Testis (tissue), 3 donors: ENCODE results near the gene PUS7. TPM values are rescaled to one million over a fixed set of nuclear protein-coding genes. Genes with fewer than 3 reads are reported as not detected.
"Not testable (repeated sequence)": the region's sequence is repeated elsewhere in the genome, so short reads cannot be mapped to it uniquely, and the experiment has no call there.

Experiments
- DNase-seq: peaks from one replicate; pipeline ENCODE4 v3.0.0-alpha.2; 2019
- H3K27ac ChIP-seq, 2 donors: fragments of 200-600 bp; sonication (generic); one replicate each; pipeline ENCODE4 v1.5.1; 2019
- H3K27me3 ChIP-seq: fragments of 200-600 bp; sonication (generic); one replicate; pipeline ENCODE4 v1.5.1; 2019
- H3K36me3 ChIP-seq: fragments of 200-600 bp; sonication (generic); one replicate; pipeline ENCODE4 v1.5.1; 2017; ENCODE audit warnings: low read depth; ENCODE audit errors: missing control alignments
- H3K4me1 ChIP-seq: fragments of 200-600 bp; sonication (generic); one replicate; pipeline ENCODE4 v1.5.1; 2019
- H3K4me3 ChIP-seq, 2 donors: fragments of 200-600 bp; sonication (generic); one replicate each; pipeline ENCODE4 v1.5.1; 2017 to 2019
- H3K9me3 ChIP-seq: fragments of 200-600 bp; sonication (generic); one replicate; pipeline ENCODE4 v1.5.1; 2017
- CTCF ChIP-seq, 3 experiments: fragments of 450-650 bp in 2 of 3; fragments of 200-600 bp in 1 of 3; sonication (generic) in 1 of 3; IDR thresholded peaks; one replicate each; pipeline ENCODE4 v1.5.1; 2016 to 2019; ENCODE audit warnings: antibody characterized with exemption in 3 of 3, mild to moderate bottlenecking in 2 of 3, moderate library complexity in 1 of 3
- POLR2A ChIP-seq: fragments of 450-650 bp; IDR thresholded peaks from one replicate; pipeline ENCODE4 v1.6.1; 2017; ENCODE audit warnings: antibody characterized with exemption, mild to moderate bottlenecking, moderate library complexity
- WGBS, 2 donors: methylation state at CpG; one replicate each; pipeline ENCODE4 v1.1.5; 2018; 5-methylcytosine and 5-hydroxymethylcytosine counted together
- intact Hi-C: fragments of 100-400 bp; cut with DNase I; formaldehyde crosslinking; loops from one replicate; pipeline ENCODE4 v1.15.1; 2023; ENCODE audit warnings: low total_unique reads
- polyA plus RNA-seq: library from polyadenylated mRNA; stranded (reverse); fragments of 350-450 nt; fragmentation: Illumina TruSeq; extraction: RNeasy Lipid Tissue Mini Kit (QIAGEN cat#74804); gene quantifications from one replicate; pipeline ENCODE4 v1.2.3, GENCODE V29; 2014; ENCODE audit warnings: low read depth, low replicate concordance; ENCODE audit not compliant: insufficient read depth
- total RNA-seq, 2 donors: library from RNA; depleted of rRNA; stranded (reverse); fragments of >200 nt; gene quantifications; one replicate each; pipeline ENCODE4 v1.2.3, GENCODE V29; 2016

The PUS7 gene
- total and polyA plus RNA-seq, 3 donors from 2014 or later, result 8.7 to 18.0 (median 10.6) TPM

- TF ChIP-seq CTCF (IDR thresholded peaks at IDR 0.05) (no peak), POLR2A (no peak)
- no peaks in the 10 kb centered on the region for H3K9me3 ChIP-seq
- WGBS, 2 donors, result 88 to 91% methylated on average over 8 of the region's 8 CpGs
These were observed 71.8 kb downstream of the PUS7 start for GRCh38 chr7:105450177-105450861.

DNA sequence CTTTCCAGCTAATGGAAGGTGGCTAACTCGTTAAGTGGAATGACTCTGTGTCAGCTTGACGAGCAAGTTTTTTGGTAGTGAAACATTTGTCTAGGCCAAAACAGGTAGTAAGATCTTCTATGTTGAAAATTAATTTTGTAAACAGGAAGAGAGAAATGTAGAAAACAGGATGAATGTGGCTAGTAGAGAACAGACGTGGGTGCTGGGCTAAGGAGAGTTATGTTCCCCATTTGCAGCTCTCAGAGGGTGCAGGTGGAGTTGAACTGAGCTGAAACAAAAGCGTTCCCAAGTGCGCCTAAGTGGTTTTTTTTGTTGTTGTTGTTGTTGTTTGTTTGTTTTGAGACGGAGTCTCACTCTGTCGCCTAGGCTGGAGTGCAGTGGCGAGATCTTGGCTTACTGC is 73.9 kb downstream of the PUS7 start:
- TF ChIP-seq POLR2A, result no peak
- TF ChIP-seq CTCF (IDR thresholded peaks at IDR 0.05), result no peak
- WGBS, 2 donors, result 81 to 86% methylated on average over 8 of the region's 8 CpGs

More at GRCh38 chr7:105450177-105450861, 71.8 kb downstream of the PUS7 start:
- Histone ChIP-seq H3K27me3 (no peaks in the 10 kb centered on the region), H3K27ac (no peak overlapping the region), H3K4me1 (no peaks in the 10 kb centered on the region), H3K36me3 (no peaks in the 10 kb centered on the region), H3K4me3 (no peak overlapping the region)
- intact Hi-C loops, result no loop called here
- no peak for DNase-seq

GRCh38 chr7:105444342-105444987 is 77.6 kb downstream of the PUS7 start:
- Histone ChIP-seq H3K27ac (no peak overlapping the region), H3K27me3 (no peaks in the 10 kb centered on the region), H3K36me3 (no peaks in the 10 kb centered on the region), H3K9me3 (no peaks in the 10 kb centered on the region), H3K4me3 (no peak overlapping the region), H3K4me1 (no peaks in the 10 kb centered on the region)
- 84 to 86% methylated on average over 4 of the region's 4 CpGs for WGBS, 2 donors
- intact Hi-C loops, result no loop called here
- DNase-seq, result no peak
- TF ChIP-seq CTCF (IDR thresholded peaks at IDR 0.05), result no peak
- no peak for TF ChIP-seq POLR2A

More for the DNA sequence above, 73.9 kb downstream of the PUS7 start:
- no peak for DNase-seq
- Histone ChIP-seq H3K4me3 (no peak overlapping the region), H3K36me3 (no peaks in the 10 kb centered on the region), H3K9me3 (no peaks in the 10 kb centered on the region), H3K4me1 (no peaks in the 10 kb centered on the region), H3K27ac (no peak overlapping the region), H3K27me3 (no peaks in the 10 kb centered on the region)
- intact Hi-C loops, result no loop called here

DNA sequence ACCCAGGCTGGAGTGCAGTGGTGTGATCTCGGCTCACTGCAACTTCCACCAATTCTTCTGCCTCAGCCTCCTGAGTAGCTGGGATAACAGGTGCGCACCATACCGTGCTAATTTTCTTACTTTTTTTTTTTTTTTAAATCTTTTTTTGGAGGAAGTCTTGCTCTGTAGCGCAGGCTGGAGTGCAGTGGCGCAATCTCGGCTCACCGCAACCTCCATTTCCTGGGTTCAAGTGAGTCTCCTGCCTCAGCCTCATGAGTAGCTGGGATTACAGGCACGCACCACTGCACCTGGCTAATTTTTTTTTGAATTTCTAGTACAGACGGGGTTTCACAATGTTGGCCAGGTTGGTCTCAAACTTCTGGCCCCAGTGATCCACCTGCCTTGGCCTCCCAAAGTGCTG is 79.9 kb downstream of the PUS7 start:
- intact Hi-C loops, H3K4me1 ChIP-seq, DNase-seq, H3K27me3 ChIP-seq, H3K36me3 ChIP-seq, H3K4me3 ChIP-seq, H3K27ac ChIP-seq, H3K9me3 ChIP-seq: not testable (repeated sequence)
- WGBS, 2 donors, result 95 to 97% methylated on average over 9 of the region's 9 CpGs

DNA sequence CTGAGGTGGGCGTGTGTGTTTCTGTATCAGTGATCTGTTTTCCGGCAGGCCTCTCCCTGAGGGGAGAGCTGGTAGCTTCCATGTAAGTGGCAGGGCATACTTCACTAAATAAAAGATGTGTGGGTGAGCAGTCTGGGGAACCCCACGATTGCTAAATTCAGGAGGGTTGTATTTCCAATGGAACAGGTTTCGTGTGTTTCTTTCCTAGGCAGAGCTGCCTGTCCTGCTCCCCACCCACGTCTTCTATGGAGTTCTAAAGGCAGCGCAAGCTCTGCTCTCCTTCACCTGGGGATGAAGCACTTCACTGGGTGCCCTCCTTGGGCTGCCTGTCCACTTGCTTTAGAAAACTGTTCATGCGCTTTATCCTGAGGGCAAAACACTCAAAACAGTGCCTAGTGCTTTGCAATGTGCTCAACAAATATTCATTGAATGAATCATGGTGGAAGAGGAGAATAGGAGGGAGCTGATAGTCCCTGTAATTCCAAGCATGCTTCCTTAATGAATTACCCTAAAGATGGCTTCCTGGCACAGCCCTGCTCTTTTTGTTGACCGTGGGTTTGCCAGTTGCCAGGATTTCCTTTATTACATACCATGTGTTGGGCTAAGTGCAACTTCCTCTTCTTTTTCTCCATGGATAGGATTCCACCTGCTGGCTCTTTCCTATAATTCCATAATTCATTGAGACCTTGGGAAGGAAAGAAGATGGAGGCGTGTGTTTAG is 82.7 kb downstream of the PUS7 start:
- H3K4me1 ChIP-seq, result no peaks in the 10 kb centered on the region
- H3K9me3 ChIP-seq, result no peaks in the 10 kb centered on the region
- no peak for DNase-seq
- intact Hi-C loops, result no loop called here
- H3K4me3 ChIP-seq, result no peak overlapping the region
- H3K27me3 ChIP-seq, result no peaks in the 10 kb centered on the region
- TF ChIP-seq CTCF (IDR thresholded peaks at IDR 0.05) (no peak), POLR2A (no peak)
- 80 to 82% methylated on average over 8 to 9 of the region's 9 CpGs for WGBS, 2 donors
- H3K27ac ChIP-seq, result no peak overlapping the region
- no peaks in the 10 kb centered on the region for H3K36me3 ChIP-seq
